ENCODE measurements around the gene VAV2.

Gene VAV2

GRCh38 chr9:133880851-133881661 is 111.1 kb downstream of the VAV2 start:
- in situ Hi-C loops (cut with MboI; ENCODE audit: low sequenced_read_pairs) = no loop called here

- in situ Hi-C loops (cut with MboI; ENCODE audit: low sequenced_read_pairs) = no loop called here
Observed at GRCh38 chr9:133880136-133880535, 112.0 kb downstream of the VAV2 start.

DNA sequence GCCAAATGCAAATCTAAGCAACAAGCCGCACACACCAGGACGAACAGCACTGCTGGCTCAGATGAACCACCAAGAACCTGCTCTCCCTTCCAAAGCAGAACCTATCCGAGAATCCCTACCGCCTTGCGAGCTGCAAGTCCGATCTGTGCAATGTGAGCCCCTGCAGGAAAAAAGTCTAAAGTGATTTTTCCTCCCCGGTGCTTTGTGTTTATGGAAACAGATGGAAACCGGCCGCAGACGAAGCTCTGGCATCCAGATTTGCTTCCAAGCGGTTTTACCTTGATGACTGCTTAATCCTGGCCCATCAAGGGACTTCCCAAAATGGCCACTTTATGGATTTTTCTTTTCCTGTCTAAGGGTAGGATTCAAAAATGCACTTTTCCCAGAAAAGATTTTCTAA is 112.5 kb downstream of the VAV2 start:
- in situ Hi-C loops (cut with MboI; ENCODE audit: low sequenced_read_pairs) = no loop called here

DNA sequence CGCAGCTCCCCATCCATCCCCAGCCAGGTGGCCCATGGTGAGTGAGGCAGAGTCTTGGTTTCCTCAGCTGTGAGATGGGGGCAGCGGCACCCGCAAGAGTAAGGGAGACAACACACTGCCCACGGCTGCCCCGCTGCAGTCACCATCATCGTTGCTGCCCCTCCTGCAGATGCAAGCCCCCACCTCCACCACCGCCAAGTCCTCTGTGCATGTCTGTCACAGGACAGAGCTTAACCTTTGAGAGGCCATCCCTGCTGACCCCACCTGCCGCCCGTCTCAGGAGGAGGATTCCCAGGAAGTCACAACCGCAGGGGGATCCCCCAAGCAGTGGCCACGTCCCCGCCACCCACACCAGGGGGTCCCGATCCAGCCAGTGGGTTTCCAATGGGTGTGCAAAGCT is 113.7 kb downstream of the VAV2 start:
- in situ Hi-C loops (cut with MboI; ENCODE audit: low sequenced_read_pairs) = no loop called here

- in situ Hi-C loops (cut with MboI; ENCODE audit: low sequenced_read_pairs) = no loop called here
Observed at GRCh38 chr9:133877967-133878366, 114.2 kb downstream of the VAV2 start.

GRCh38 chr9:133877327-133877726 is 114.8 kb downstream of the VAV2 start:
- in situ Hi-C loops (cut with MboI; ENCODE audit: low sequenced_read_pairs) = no loop called here

GRCh38 chr9:133876836-133877235 is 115.3 kb downstream of the VAV2 start:
- in situ Hi-C loops (cut with MboI; ENCODE audit: low sequenced_read_pairs) = no loop called here

DNA sequence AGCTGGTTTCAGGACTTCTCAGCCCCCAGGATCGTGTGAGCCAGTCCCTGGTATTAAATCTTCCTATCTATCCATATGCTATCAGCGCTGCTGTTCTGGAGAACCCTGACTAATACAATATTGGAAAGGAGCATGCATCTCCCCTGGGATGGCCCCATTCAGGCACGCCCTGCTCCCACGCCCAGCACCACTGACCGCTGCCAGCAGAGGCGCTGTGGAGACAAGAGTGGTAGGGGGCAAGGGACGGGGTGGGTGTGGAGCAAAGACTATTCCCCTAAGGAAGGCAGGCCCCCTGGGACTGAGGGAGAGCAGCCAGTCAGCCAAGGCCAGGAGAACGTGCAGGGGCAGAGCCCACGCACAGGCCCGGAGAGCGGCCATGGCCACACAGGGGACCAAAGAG is 116.0 kb downstream of the VAV2 start:
- in situ Hi-C loops (cut with MboI; ENCODE audit: low sequenced_read_pairs) = no loop called here

GRCh38 chr9:133875131-133875530 is 117.0 kb downstream of the VAV2 start:
- in situ Hi-C loops (cut with MboI; ENCODE audit: low sequenced_read_pairs) = no loop called here

DNA sequence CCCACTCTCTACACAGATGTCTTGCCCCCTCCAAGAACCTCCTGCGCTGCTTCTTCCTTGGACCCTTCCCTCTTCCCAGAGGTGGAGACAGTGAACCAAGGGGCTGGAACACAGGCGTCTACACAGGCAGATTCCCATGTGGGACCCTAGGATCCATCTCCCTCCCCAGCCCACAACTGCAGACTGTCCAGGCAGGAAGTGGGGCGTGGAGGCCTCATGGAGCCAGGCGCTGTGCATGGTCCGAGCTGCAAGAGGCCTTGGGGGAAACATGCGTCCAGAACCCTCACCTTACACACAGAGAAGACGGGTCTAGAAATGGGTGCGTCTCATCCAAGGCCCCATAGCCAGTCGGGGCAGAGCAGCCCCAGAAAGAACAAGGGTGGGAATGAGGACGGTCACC is 117.5 kb downstream of the VAV2 start:
- in situ Hi-C loops (cut with MboI; ENCODE audit: low sequenced_read_pairs) = no loop called here

DNA sequence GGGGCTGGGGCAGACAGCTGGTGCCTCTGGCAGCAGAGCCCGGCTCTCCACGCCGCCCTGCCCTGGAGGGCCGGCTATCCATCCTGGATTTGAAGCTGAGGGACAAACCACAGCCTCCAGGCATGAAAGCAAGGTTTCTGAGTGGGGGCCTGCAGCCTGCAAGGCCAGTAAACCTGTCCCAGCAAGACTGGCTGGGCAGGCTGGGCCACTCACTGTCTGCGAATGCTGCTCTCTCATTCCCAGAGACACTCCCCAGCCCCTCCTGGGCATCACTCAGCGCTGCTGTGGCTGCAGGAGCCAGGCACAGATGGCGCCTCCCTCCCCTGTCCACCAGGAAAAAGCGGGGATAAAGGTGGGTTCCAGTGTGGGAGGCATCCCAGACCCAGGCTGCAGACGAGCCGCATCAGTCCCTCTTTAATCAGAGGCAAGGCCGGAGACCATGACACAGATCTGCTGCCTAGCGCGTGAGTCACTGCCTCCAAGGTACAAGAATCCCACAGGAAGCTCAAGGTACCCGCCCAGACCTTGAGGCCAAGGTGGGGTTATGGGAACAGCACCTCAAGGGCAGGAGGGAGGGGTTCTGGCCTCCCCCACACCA is 118.0 kb downstream of the VAV2 start:
- in situ Hi-C loops (cut with MboI; ENCODE audit: low sequenced_read_pairs) = no loop called here

DNA sequence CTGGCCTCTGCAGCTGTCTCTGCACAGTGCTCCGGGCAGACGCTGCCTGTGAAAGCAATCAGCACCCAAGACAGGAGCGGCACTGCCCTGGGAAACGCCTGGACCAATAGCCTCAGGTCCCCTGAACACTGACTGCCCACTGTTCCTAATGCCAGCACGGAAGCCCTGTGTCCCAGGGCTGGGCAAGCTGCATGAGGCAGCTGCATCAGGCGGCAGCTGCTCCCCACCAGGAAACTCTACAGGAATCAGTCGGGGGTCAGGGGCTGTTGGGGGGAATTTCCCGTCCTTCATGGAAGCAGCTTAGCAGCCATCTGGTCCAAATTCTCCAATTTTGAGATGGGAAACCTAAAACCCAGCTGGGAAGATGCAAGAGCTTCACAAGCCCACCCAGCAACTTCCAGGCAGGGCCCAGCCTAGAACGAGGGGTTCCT is 118.6 kb downstream of the VAV2 start:
- in situ Hi-C loops (cut with MboI; ENCODE audit: low sequenced_read_pairs) = no loop called here

DNA sequence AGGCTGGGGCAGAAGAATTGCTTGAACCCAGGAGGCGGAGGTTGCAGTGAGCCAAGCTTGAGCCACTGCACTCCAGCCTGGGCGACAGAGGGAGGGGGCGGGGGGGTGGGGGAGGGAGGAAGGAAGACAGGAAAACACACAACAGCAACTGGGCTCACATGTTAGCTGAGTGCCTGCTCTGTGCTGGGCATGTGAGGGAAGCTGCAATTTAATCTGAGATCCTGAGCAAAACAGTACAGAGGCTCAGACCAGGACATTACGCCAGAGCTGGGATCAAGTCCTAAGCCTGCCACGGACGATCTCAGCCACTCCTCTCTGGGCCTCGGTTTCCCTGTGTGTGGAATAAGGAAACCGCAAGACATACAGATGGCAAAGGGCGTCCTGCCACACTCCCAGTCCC is 119.1 kb downstream of the VAV2 start:
- in situ Hi-C loops (cut with MboI; ENCODE audit: low sequenced_read_pairs) = no loop called here

DNA sequence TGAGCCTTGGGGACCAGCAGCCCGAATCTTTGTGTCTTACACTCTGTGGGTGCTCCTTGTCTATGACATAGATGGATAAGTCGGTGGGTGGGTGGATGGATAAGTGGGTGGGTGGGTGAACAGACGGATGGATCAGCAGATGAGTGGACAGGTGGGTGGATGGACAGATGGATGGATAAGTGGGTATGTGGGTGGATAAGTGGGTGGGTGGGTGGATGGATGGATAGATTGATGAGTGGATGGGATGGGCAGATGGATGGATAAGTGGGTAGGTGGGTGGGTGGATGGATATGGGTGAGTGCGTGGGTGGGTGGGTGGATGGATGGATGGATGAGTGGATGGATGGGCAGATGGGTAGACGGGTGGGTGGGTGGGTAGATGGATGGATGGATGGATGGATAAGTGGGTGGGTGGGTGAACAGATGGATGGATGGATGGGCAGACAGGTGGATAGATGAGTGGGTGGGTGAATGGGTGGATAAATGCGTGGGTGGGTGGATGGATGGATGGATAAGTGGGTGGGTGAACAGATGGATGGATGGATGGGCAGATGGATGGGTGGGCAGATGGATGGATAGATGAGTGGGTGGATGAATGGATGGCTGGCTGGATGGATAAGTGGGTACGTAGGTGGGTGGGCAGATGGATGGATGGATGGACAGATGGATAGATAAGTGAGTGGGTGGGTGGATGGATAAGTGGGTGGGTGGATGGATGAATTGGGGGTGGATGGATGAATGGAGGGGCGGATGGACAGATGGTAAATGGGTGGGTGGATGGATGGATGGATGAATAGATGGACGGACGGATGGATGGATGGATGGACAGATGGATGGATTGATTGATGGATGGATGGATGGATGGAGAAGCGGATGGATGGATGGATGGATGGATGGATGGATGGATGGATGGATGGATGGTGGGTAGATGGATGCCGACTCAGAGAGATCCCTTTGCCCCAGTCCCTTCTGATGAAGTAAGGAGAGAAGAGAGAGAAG is 121.2 kb downstream of the VAV2 start:
- in situ Hi-C loops (cut with MboI; ENCODE audit: low sequenced_read_pairs) = no loop called here

GRCh38 chr9:133869674-133870405 is 122.3 kb downstream of the VAV2 start:
- in situ Hi-C loops (cut with MboI; ENCODE audit: low sequenced_read_pairs) = no loop called here

GRCh38 chr9:133868203-133868602 is 123.9 kb downstream of the VAV2 start:
- in situ Hi-C loops (cut with MboI; ENCODE audit: low sequenced_read_pairs) = no loop called here

GRCh38 chr9:133866946-133867345 is 125.2 kb downstream of the VAV2 start:
- in situ Hi-C loops (cut with MboI; ENCODE audit: low sequenced_read_pairs) = no loop called here

DNA sequence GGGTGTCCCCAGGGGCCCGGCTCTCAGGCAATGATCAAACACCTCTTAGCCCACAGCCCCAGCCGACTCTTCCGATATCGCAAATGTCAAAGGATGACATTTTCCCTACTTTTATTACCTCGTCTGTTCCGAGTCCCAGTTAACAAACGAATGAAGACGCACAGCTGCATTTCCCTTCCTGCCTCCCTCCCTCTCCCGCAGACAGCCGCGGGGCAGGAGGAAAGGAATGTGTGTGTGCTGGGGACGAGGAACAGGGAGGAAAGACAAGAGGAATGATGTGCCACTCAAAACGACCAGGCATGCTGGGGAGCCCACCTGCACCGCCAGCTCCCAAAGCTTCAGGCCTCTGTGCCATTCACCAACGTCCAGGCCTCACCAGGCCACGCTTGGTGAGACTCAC is 128.1 kb downstream of the VAV2 start:
- in situ Hi-C loops (cut with MboI; ENCODE audit: low sequenced_read_pairs) = no loop called here

DNA sequence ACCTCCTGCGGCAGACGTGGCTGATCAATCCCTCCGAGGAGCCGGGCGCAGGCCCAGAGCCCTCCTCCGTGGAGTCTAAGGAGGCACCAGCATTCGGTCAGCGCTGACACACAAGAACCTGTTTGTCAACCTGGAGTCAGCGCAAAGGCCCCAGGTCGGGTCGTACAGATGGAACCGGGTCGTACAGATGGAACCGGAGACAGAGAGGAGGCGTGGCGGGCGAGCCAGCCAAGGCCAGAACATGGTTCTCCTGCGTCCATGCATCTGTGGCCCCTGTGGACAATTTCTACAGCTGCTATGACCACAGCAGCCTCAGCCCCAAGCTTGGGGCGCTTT is 128.9 kb downstream of the VAV2 start:
- in situ Hi-C loops (cut with MboI; ENCODE audit: low sequenced_read_pairs) = no loop called here

GRCh38 chr9:133862585-133863256 is 129.4 kb downstream of the VAV2 start:
- in situ Hi-C loops (cut with MboI; ENCODE audit: low sequenced_read_pairs) = no loop called here
